AG04450 (cell line): ENCODE data around the gene ACBD6. TPM values are rescaled to one million over a fixed set of nuclear protein-coding genes. Genes with fewer than 3 reads are reported as not detected.

Experiments used
- CTCF ChIA-PET: fragments of 300-600, 350-600 bp; formaldehyde crosslinking; extraction: SDS; loops from one replicate; lab custom pipeline; 2022; ENCODE audit warnings: antibody characterized with exemption, inconsistent platforms; lab: Charles Lee
- POLR2A ChIA-PET: fragments of 350-600 bp; formaldehyde crosslinking; extraction: SDS; loops from one replicate; lab custom pipeline; 2021; ENCODE audit warnings: antibody characterized with exemption, inconsistent platforms; lab: Yijun Ruan, JAX
- DNase-seq: peaks from one replicate; pipeline ENCODE4 v3.0.0-alpha.2; 2011; ENCODE audit warnings: low read depth, low spot score
- H3K27ac ChIP-seq: one replicate; pipeline ENCODE4 v1.5.1; 2012; ENCODE audit warnings: low read depth, low read length, control low read depth
- H3K27me3 ChIP-seq: one replicate; pipeline ENCODE4 v1.6.0; 2012; ENCODE audit warnings: low read length; ENCODE audit not compliant: control insufficient read depth, insufficient read depth
- H3K4me3 ChIP-seq: 2 replicates; pipeline ENCODE4 v1.5.1; 2011; ENCODE audit warnings: mild to moderate bottlenecking, low read depth, low read length, control low read depth
- H3K9me3 ChIP-seq: 2 replicates; pipeline ENCODE4 v1.5.1; 2012; ENCODE audit warnings: low read length; ENCODE audit not compliant: control insufficient read depth, insufficient read depth
- CTCF ChIP-seq: IDR thresholded peaks from 2 replicates; pipeline ENCODE4 v1.5.1; 2011; ENCODE audit warnings: low read depth, low read length, control low read depth, inconsistent platforms
- polyA plus RNA-seq: library from polyadenylated mRNA; depleted of rRNA; stranded (reverse); fragments of >200 nt; gene quantifications from 2 replicates; pipeline ENCODE4 v1.2.3, GENCODE V29; 2011

The ACBD6 gene
- polyA plus RNA-seq, 1 experiment = 87.6 TPM

- ChIA-PET POLR2A (interaction anchor here (0.6 kb wide), 1 partner anchor 11 kb away, joined by 3 read pairs; no protein-coding TSS in a partner anchor), CTCF (no interaction called here)
Observed at GRCh38 chr1:180489976-180490375, 12.4 kb downstream of the ACBD6 start.

GRCh38 chr1:180489313-180489712 lies 13.1 kb downstream of the ACBD6 start:
- Histone ChIP-seq H3K27ac (no peak overlapping the region), H3K9me3 (no peaks in the 10 kb centered on the region)
- POLR2A ChIA-PET = interaction anchor here (0.6 kb wide), 1 partner anchor 12 kb away, joined by 3 read pairs; no protein-coding TSS in a partner anchor

More at GRCh38 chr1:180489976-180490375, 12.4 kb downstream of the ACBD6 start:
- H3K9me3 ChIP-seq = no peaks in the 10 kb centered on the region
- TF ChIP-seq CTCF = no peak
- DNase-seq = no peak
- no peaks in the 10 kb centered on the region for H3K27me3 ChIP-seq
- no peak overlapping the region for H3K27ac ChIP-seq
- H3K4me3 ChIP-seq = no peak overlapping the region

GRCh38 chr1:180488661-180489060 lies 13.7 kb downstream of the ACBD6 start:
- CTCF ChIA-PET = interaction anchor here (1.1 to 1.6 kb wide), 3 partner anchors 11 to 374 kb away, joined by 4 to 5 read pairs (median 5); no protein-coding TSS in a partner anchor
- Histone ChIP-seq H3K27ac (no peak overlapping the region), H3K27me3 (no peaks in the 10 kb centered on the region), H3K9me3 (no peaks in the 10 kb centered on the region), H3K4me3 (no peak overlapping the region)
- no peak for DNase-seq
- POLR2A ChIA-PET = interaction anchor here (1.0 kb wide), 1 partner anchor 14 kb away, joined by 3 read pairs; the partner anchor contains the start of gene ACBD6
- TF ChIP-seq CTCF = no peak

More at GRCh38 chr1:180489313-180489712, 13.1 kb downstream of the ACBD6 start:
- CTCF ChIA-PET = interaction anchor here (1.1 to 1.6 kb wide), 3 partner anchors 11 to 374 kb away, joined by 4 to 5 read pairs (median 5); no protein-coding TSS in a partner anchor
- H3K4me3 ChIP-seq = no peak overlapping the region
- DNase-seq = no peak
- no peaks in the 10 kb centered on the region for H3K27me3 ChIP-seq
- no peak for TF ChIP-seq CTCF

GRCh38 chr1:180486092-180486491 lies 16.3 kb downstream of the ACBD6 start:
- CTCF ChIA-PET = no interaction called here
- Histone ChIP-seq H3K27me3 (no peaks in the 10 kb centered on the region), H3K4me3 (no peak overlapping the region), H3K9me3 (no peaks in the 10 kb centered on the region), H3K27ac (no peak overlapping the region)
- DNase-seq = no peak
- POLR2A ChIA-PET = no interaction called here
- no peak for TF ChIP-seq CTCF

- POLR2A ChIA-PET = no interaction called here
- Histone ChIP-seq H3K4me3 (no peak overlapping the region), H3K27me3 (no peaks in the 10 kb centered on the region), H3K9me3 (no peaks in the 10 kb centered on the region), H3K27ac (no peak overlapping the region)
- TF ChIP-seq CTCF = no peak
- DNase-seq = no peak
- CTCF ChIA-PET = interaction anchor here (1.3 kb wide), 1 partner anchor 231 kb away, joined by 7 read pairs; no protein-coding TSS in a partner anchor
Observed at GRCh38 chr1:180484490-180484889, 17.9 kb downstream of the ACBD6 start.
